ENCODE data around the gene REPIN1. TPM values are rescaled to one million over a fixed set of nuclear protein-coding genes. Genes with fewer than 3 reads are reported as not detected.

Gene REPIN1
- total and polyA plus RNA-seq, 9 of the 15 experiments (the other 6 are each of a cell fraction or from before 2014, with no cell fraction given): 8.1 to 283 (median 94.3) TPM

DNA sequence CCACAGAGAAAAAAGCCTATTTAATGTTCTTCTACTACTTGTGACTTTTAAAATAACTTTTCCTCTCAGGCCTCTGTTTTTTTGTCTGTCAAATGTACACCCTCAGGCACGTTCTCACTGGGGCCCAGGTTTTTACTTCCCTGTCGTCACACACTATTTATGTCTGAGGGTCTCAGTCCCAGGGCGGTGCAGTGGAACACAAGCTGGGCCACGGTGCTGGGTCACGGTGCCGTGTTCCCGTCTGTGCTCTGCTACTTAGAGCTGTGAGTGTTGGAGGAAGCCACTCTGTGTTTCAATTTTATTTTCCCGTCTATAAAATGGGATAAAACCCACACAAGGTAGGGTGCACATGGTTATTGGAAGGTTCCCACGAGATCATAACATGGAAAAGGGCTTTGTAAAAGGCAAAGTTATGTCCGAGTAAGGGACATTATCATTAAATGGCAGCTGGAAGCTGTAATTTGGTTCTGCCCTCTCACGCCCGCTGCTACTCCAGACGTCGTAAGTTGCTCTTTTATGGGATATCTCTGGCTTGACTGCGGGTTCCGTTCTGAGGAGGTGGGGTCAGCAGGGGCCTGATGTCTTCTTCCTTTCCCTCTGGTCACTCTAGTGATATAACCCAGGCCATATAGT, 35.7 kb downstream of the REPIN1 start (continued):
- TF ChIP-seq, protein P1, sequence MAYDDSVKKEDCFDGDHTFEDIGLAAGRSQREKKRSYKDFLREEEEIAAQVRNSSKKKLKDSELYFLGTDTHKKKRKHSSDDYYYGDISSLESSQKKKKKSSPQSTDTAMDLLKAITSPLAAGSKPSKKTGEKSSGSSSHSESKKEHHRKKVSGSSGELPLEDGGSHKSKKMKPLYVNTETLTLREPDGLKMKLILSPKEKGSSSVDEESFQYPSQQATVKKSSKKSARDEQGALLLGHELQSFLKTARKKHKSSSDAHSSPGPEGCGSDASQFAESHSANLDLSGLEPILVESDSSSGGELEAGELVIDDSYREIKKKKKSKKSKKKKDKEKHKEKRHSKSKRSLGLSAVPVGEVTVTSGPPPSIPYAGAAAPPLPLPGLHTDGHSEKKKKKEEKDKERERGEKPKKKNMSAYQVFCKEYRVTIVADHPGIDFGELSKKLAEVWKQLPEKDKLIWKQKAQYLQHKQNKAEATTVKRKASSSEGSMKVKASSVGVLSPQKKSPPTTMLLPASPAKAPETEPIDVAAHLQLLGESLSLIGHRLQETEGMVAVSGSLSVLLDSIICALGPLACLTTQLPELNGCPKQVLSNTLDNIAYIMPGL (CRISPR knock-in tag; IDR thresholded peaks at IDR 0.05): no peak
- no peak for TF ChIP-seq ZC3H11A (IDR thresholded peaks at IDR 0.05; ENCODE audit: low read depth, low read length)
- TF ChIP-seq YBX1 (IDR thresholded peaks at IDR 0.05): no peak
- no peak for TF ChIP-seq TGIF2 (CRISPR knock-in tag; IDR thresholded peaks at IDR 0.05)
- TF ChIP-seq SMARCB1 (IDR thresholded peaks at IDR 0.05; ENCODE audit: insufficient read length, low read depth): no peak
- no peak for TF ChIP-seq ZNF175 (CRISPR knock-in tag; IDR thresholded peaks at IDR 0.05; ENCODE audit: low read depth)
- TF ChIP-seq ESRRB (CRISPR knock-in tag; IDR thresholded peaks at IDR 0.05; ENCODE audit: borderline replicate concordance): no peak
- TF ChIP-seq ZBTB7A (IDR thresholded peaks at IDR 0.05; ENCODE audit: borderline replicate concordance, control insufficient read depth, low read depth, low read length): no peak
- TF ChIP-seq, protein P2, sequence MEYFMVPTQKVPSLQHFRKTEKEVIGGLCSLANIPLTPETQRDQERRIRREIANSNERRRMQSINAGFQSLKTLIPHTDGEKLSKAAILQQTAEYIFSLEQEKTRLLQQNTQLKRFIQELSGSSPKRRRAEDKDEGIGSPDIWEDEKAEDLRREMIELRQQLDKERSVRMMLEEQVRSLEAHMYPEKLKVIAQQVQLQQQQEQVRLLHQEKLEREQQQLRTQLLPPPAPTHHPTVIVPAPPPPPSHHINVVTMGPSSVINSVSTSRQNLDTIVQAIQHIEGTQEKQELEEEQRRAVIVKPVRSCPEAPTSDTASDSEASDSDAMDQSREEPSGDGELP (CRISPR knock-in tag; IDR thresholded peaks at IDR 0.05; ENCODE audit: borderline replicate concordance): no peak; the same call in 1 of the 2 replicates
- TF ChIP-seq, protein P3, sequence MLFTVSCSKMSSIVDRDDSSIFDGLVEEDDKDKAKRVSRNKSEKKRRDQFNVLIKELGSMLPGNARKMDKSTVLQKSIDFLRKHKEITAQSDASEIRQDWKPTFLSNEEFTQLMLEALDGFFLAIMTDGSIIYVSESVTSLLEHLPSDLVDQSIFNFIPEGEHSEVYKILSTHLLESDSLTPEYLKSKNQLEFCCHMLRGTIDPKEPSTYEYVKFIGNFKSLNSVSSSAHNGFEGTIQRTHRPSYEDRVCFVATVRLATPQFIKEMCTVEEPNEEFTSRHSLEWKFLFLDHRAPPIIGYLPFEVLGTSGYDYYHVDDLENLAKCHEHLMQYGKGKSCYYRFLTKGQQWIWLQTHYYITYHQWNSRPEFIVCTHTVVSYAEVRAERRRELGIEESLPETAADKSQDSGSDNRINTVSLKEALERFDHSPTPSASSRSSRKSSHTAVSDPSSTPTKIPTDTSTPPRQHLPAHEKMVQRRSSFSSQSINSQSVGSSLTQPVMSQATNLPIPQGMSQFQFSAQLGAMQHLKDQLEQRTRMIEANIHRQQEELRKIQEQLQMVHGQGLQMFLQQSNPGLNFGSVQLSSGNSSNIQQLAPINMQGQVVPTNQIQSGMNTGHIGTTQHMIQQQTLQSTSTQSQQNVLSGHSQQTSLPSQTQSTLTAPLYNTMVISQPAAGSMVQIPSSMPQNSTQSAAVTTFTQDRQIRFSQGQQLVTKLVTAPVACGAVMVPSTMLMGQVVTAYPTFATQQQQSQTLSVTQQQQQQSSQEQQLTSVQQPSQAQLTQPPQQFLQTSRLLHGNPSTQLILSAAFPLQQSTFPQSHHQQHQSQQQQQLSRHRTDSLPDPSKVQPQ (CRISPR knock-in tag; IDR thresholded peaks at IDR 0.05; ENCODE audit: borderline replicate concordance): 0 out of 2 replicates have a peak, but pooled peaks have one; percentile 14
- TF ChIP-seq BCL6 (CRISPR knock-in tag; IDR thresholded peaks at IDR 0.05): no peak
- peak; percentile 77; the same call in 1 of the 2 replicates for TF ChIP-seq PATZ1 (CRISPR knock-in tag; IDR thresholded peaks at IDR 0.05; ENCODE audit: borderline replicate concordance)
- no peak for TF ChIP-seq LARP7 (IDR thresholded peaks at IDR 0.05)

All from K562 (cell line).